ENCODE measurements around the gene KISS1R.
"Not testable (repeated sequence)": the region's sequence is repeated elsewhere in the genome, so short reads cannot be mapped to it uniquely, and the experiment has no call there.

The KISS1R gene

GRCh38 chr19:917323-918151 lies at the start of gene KISS1R:
TSS of gene KISS1R (plus strand) at chr19:917333. CDS start at chr19:917503, 170 bp downstream.
- DNase-seq (ENCODE audit: low spot score) = no peak

DNA sequence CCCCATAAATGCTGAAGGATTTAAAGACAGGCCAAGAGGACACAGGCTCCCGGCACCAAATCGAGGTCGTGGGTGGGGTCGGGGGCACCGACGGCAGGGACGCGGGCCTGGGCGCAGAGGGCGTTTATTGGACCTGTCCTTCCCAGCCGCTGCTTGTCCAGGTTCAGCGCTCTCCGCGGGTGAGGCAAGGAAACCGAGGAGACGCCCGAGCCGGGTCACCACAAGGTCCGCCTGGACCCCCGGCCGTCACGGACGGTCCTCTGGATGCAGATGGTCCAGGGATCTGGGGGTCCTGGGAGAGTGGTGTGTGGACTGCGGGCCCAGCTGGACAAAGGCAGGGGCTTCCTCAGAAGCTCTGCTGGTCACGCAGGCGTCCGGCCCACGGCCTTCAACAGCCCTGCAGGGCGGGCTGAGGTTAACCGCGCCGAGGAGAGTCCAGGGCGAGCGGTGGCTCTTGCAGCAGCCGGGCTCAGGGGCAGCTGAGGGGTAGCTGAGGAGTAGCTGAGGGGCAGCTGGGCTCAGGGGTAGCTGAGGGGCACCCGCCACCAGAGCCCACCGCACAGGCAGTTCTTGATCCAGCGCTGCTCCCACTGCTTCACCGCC lies 49.2 kb upstream of the KISS1R start:
- FAIRE-seq (no peak), DNase-seq (ENCODE audit: low spot score) (no peak)

More at GRCh38 chr19:917323-918151, at the start of gene KISS1R:
- no peak for FAIRE-seq

DNA sequence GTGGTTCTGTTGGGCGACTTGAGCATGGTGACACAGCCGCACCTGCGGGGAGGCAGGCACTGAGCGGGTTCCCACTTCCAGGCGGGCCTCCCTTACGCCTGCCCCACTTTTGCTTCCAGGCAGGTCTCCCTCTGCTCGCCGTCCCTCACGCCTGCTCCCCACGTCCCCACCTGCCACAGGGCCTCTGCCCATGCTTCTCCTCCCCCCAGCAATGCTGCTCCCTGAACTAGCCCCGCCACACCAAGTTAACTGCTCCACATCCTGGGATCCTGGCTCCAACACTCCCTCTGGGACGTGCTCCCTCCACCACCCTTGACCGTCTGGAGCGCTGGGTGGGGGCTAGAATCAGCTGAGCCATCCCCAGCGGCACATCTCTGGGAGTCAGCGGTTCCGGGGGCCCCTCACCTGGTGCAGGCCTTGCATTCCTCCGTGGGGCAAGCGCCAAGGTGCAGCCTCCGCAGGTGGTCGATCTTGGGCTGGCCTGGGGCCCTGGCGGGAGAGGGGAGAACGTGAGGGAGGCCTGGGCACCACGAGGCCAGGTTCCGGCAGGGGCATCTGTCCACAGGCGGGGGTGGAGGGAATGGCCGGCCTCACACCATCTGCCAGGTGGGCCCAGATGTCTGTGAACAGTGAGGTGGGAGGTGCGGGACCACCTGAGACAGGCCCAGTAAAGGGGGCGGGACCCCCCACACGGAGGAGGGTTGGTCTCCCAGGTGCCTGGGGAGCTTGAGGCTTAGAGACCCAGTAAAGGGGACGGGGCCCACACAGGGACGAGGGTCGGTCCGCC lies 48.5 kb upstream of the KISS1R start:
- FAIRE-seq (no peak), DNase-seq (ENCODE audit: low spot score) (no peak)

DNA sequence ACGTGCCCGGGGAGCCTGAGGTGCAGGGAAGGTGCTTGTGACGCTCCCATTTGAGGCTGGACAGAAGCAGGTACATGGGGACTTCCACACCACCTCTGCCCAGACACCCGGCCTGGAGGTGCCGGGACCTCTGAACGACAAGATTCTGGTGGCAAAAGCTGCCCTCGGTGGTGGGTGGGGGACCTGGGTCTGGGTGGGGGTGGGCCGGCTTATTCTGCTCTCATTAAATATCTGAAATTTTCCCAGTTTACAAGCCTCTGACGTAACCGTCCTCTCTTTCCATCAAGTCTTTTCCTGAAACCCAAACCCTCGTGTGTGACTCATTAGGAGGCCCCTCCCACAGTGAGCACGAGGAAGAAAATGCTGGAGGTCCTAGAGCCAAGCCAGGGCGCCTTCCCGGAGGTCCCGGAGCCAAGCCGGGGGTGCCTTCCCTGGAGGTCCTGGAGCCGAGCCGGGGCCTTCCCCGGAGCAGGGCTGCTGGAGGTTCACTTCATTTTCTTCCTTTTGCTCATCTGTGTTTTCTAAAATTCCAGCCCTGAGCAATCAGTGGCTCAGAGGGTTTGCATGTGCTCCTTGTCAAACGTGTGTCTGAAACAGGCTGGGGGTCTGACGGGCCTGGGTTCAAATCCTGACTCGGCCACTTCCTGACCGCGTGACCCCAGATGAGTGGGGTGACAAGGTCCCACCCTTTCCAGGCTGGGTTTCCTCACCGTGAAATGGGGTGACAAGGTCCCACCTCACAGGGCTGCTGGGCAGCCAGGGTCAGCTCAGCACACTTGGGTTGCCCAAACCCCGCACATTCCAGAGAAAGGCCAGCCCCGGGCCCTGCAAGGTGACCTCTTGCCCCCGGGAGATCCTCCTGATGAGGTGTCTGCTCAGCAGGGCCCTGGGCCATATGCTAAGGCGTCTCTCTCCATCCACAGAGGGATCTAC lies 47.6 kb upstream of the KISS1R start:
- FAIRE-seq (no peak), DNase-seq (ENCODE audit: low spot score) (peak; percentile 53)

DNA sequence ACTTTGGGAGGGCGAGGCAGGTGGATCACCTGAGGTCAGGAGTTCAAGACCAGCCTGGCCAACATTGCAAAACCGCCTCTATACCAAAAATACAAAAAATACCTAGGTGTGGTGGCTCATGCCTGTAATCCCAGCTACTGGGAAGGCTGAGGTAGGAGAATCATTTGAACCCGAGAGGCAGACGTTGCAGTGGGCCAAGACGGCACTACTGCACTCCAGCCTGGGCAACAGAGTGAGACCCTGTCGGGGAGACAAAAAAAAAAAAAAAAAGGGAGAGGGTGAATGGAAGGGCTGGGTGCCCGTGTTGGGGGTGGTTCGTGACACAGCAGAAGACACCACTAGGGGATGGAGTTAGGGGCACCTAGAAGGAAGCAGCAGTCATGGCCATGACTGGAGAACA lies 46.8 kb upstream of the KISS1R start:
- FAIRE-seq (no peak), DNase-seq (ENCODE audit: low spot score) (no peak)

- FAIRE-seq (no peak), DNase-seq (ENCODE audit: low spot score) (no peak)
These were observed 46.2 kb upstream of the KISS1R start for GRCh38 chr19:870963-871401.

- FAIRE-seq = no peak
- no peak for DNase-seq (ENCODE audit: low spot score)
These were observed 45.5 kb upstream of the KISS1R start for GRCh38 chr19:871446-872265.

- DNase-seq (ENCODE audit: low spot score) (no peak), FAIRE-seq (no peak)
These were observed 44.7 kb upstream of the KISS1R start for GRCh38 chr19:872266-872951.

GRCh38 chr19:873084-873483 lies 44.0 kb upstream of the KISS1R start:
- no peak for FAIRE-seq
- peak; percentile 24 for DNase-seq (ENCODE audit: low spot score)

- FAIRE-seq (no peak), DNase-seq (ENCODE audit: low spot score) (no peak)
These were observed 43.5 kb upstream of the KISS1R start for GRCh38 chr19:873561-874041.

DNA sequence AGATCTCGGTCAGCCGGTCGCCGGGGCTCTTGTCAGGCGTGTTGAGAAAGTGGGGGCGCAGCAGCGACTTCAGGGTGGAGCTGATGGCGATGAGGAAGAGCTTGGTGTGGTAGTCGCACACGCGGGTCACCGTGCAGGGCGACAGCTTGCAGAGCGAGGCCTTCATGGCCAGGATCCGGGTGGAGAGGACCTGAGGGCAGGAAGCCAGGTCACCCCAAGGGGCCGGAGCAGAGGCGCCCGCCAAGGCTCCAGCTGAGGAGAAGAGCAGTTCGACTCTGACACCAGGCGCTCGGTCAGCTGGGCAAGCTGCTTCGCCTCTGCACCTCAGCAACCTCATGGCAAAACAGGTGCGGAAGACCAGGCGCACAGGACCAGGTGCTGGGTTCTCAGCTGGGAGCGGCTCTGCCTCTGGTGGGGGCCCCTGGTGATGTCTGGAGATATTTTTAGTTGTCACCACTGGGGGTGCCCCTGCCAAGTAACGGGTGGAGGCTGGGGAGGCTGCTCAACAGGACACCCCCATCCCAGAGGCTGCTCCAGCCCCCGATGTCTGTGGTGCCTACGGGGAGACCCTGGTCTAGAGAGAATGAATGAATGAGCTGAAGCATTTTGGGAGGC lies 41.8 kb upstream of the KISS1R start:
- FAIRE-seq (no peak), DNase-seq (ENCODE audit: low spot score) (no peak)

- DNase-seq (ENCODE audit: low spot score) (no peak), FAIRE-seq (no peak)
These were observed 41.0 kb upstream of the KISS1R start for GRCh38 chr19:876089-876488.

GRCh38 chr19:876780-877314 lies 40.3 kb upstream of the KISS1R start:
- DNase-seq (ENCODE audit: low spot score) = no peak
- FAIRE-seq = no peak

GRCh38 chr19:877992-878660 lies 39.0 kb upstream of the KISS1R start:
- not testable (repeated sequence) for DNase-seq (ENCODE audit: low spot score); FAIRE-seq

DNA sequence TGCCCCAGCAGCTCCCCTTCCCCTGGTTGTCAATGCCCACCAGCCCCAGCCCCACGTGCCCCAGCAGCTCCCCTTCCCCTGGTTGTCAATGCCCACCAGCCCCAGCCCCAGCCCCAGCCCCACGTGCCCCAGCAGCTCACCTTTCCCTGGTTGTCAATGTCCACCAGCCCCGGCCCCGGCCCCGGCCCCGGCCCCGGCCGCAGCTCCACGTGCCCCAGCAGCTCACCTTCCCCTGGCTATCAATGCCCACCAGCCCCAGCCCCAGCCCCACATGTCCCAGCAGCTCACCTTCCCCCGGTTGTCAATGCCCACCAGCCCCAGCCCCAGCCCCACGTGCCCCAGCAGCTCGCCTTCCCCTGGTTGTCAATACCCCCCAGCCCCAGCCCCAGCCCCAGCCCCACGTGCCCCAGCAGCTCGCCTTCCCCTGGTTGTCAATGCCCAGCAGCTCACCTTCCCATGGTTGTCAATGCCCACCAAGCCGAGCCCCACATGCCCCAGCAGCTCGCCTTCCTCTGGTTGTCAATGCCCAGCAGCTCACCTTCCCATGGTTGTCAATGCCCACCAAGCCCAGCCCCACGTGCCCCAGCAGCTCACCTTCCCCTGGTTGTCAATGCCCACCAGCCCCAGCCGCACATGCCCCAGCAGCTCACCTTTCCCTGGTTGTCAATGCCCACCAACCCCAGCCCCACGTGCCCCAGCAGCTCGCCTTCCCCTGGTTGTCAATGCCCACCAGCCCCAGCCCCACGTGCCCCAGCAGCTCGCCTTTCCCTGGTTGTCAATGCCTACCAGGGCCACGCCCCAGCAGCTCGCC lies 38.2 kb upstream of the KISS1R start:
- FAIRE-seq; DNase-seq (ENCODE audit: low spot score): not testable (repeated sequence)

GRCh38 chr19:879711-880438 lies 37.3 kb upstream of the KISS1R start:
- FAIRE-seq = no peak
- DNase-seq (ENCODE audit: low spot score) = no peak

Data from RCC 7860 (cell line).